T-cell (primary cell): ENCODE data around the gene GRID2. TPM values are rescaled to one million over a fixed set of nuclear protein-coding genes. Genes with fewer than 3 reads are reported as not detected.

Source experiments
- ATAC-seq, 4 experiments: fragments of 200-7000 bp in 3 of 4; fragments of 150-1000 bp in 1 of 4; cut with Tn5 transposase; replicated peaks in 1 of 4; 1 replicate in 3 of 4; 2 replicates in 1 of 4; pipeline ENCODE4 v1.10.0; 2021; ENCODE audit warnings: moderate library complexity in 3 of 4, mild to moderate bottlenecking in 2 of 4, moderate number of reproducible peaks in 1 of 4
- CTCF ChIA-PET, 2 donors: fragments of 300-600 bp; sonication (Branson Sonifier 250); formaldehyde crosslinking; loops; one replicate each; lab custom pipeline; 2022; ENCODE audit warnings: antibody characterized with exemption in 2 of 2; lab: Charles Lee
- POLR2A ChIA-PET, 2 donors: fragments of 300-600 bp; sonication (Branson Sonifier 250); formaldehyde crosslinking; loops; one replicate each; lab custom pipeline; 2022; ENCODE audit warnings: antibody characterized with exemption in 2 of 2; lab: Charles Lee
- DNase-seq, 35 experiments: peaks; one replicate each; pipeline versions ENCODE4 v3.0.0 to v3.0.0-alpha.2; 2013 to 2023
- H3K27ac ChIP-seq: one replicate; pipeline ENCODE4 v1.5.1; 2013; ENCODE audit warnings: low read length
- H3K27me3 ChIP-seq, 2 experiments: replicated peaks in 1 of 2; 1 replicate in 1 of 2; 2 replicates in 1 of 2; pipeline versions ENCODE4 v1.6.1 to v1.7.0; 2013; ENCODE audit warnings: low read length in 1 of 2, mixed read lengths in 1 of 2; ENCODE audit not compliant: control insufficient read depth in 2 of 2, insufficient read depth in 2 of 2; ENCODE audit errors: extremely low read depth in 1 of 2
- H3K36me3 ChIP-seq, 2 donors: 1 replicate in 1 of 2; 2 replicates in 1 of 2; pipeline versions ENCODE4 v1.6.1 to v1.7.0; 2013; ENCODE audit warnings: low read length in 1 of 2; ENCODE audit not compliant: control insufficient read depth in 2 of 2, insufficient read depth in 1 of 2; ENCODE audit errors: extremely low read depth in 1 of 2
- H3K4me1 ChIP-seq, 2 experiments: 1 replicate in 1 of 2; 2 replicates in 1 of 2; pipeline versions ENCODE4 v1.6.1 to v1.7.0; 2013; ENCODE audit warnings: low read length in 2 of 2, mixed read lengths in 1 of 2; ENCODE audit not compliant: insufficient read depth in 2 of 2, control insufficient read depth in 1 of 2; ENCODE audit errors: extremely low read depth in 1 of 2
- H3K4me3 ChIP-seq, 2 donors: 1 replicate in 1 of 2; 2 replicates in 1 of 2; pipeline versions ENCODE4 v1.5.1 to v1.7.0; 2013; ENCODE audit warnings: mild to moderate bottlenecking in 2 of 2, low read length in 1 of 2, moderate library complexity in 1 of 2; ENCODE audit not compliant: control insufficient read depth in 1 of 2; ENCODE audit errors: extremely low read depth in 1 of 2
- H3K9me3 ChIP-seq: 2 replicates; pipeline ENCODE4 v1.7.0; 2013
- H3K27ac Mint-ChIP-seq, 2 donors: one replicate each; pipeline ENCODE4 v1.8.0; 2020 to 2021; ENCODE audit warnings: mild to moderate bottlenecking in 2 of 2, mixed read lengths in 2 of 2
- H3K27me3 Mint-ChIP-seq, 2 donors: one replicate each; pipeline ENCODE4 v1.8.0; 2021 to 2022; ENCODE audit warnings: mixed read lengths in 2 of 2
- H3K36me3 Mint-ChIP-seq: one replicate; pipeline ENCODE4 v1.8.0; 2021; ENCODE audit warnings: mixed read lengths
- H3K4me1 Mint-ChIP-seq, 3 donors: one replicate each; pipeline ENCODE4 v1.8.0; 2020 to 2022; ENCODE audit warnings: mixed read lengths in 3 of 3, mild to moderate bottlenecking in 1 of 3
- H3K4me3 Mint-ChIP-seq, 3 donors: one replicate each; pipeline ENCODE4 v1.8.0; 2020 to 2022; ENCODE audit warnings: mild to moderate bottlenecking in 3 of 3, mixed read lengths in 3 of 3, moderate library complexity in 3 of 3
- H3K9me3 Mint-ChIP-seq, 3 donors: one replicate each; pipeline ENCODE4 v1.8.0; 2020 to 2022; ENCODE audit warnings: mixed read lengths in 3 of 3
- WGBS: methylation state at CpG from one replicate; pipeline ENCODE4 v1.1.5; 2013; ENCODE audit warnings: missing lambda C conversion rate; ENCODE audit not compliant: insufficient coverage; 5-methylcytosine and 5-hydroxymethylcytosine counted together
- total RNA-seq, 35 experiments: library from RNA in 6 of 35; stranded (reverse) in 6 of 35; fragments of 120-200 nt in 1 of 35; gene quantifications; one replicate each; pipeline versions ENCODE4 v1.2.1 to v1.2.4 and lab custom pipeline; 2013 to 2026

The GRID2 gene
- total RNA-seq, 5 donors from 2014 or later (not counting 1 experiment from before 2014, with no cell fraction given), result 0.13 to 0.18 TPM; not detected in 3

- Histone ChIP-seq H3K27me3 (no peaks in the 10 kb centered on the region), H3K9me3 (no peaks in the 10 kb centered on the region), H3K27ac (no peak overlapping the region), H3K4me1 (no peaks in the 10 kb centered on the region), H3K36me3 (no peaks in the 10 kb centered on the region), H3K4me3 (no peak overlapping the region)
- no peaks in the 10 kb centered on the region for H3K27me3 Mint-ChIP-seq
- no CpG with 5 or more reads among the region's 1 CpG for WGBS
- H3K9me3 Mint-ChIP-seq, result peaks cover 6 to 16% (median 9%) of the 10 kb centered on the region in 3 donors
- H3K36me3 Mint-ChIP-seq, result no peaks in the 10 kb centered on the region
- H3K4me1 Mint-ChIP-seq, result no peaks in the 10 kb centered on the region
- no peak for DNase-seq
- POLR2A ChIA-PET, result no interaction called here
- H3K4me3 Mint-ChIP-seq, result no peak overlapping the region
- ATAC-seq, result no peak
- CTCF ChIA-PET, result no interaction called here
- H3K27ac Mint-ChIP-seq, result no peak overlapping the region
Observed at GRCh38 chr4:93317561-93317960, 1013.8 kb downstream of the GRID2 start.

- Mint-ChIP-seq H3K9me3 (peaks cover 6 to 20% (median 9%) of the 10 kb centered on the region in 3 donors), H3K36me3 (no peaks in the 10 kb centered on the region), H3K4me1 (no peaks in the 10 kb centered on the region), H3K27ac (no peak overlapping the region), H3K27me3 (no peaks in the 10 kb centered on the region), H3K4me3 (no peak overlapping the region)
- Histone ChIP-seq H3K36me3 (no peaks in the 10 kb centered on the region), H3K9me3 (no peaks in the 10 kb centered on the region), H3K27ac (no peak overlapping the region), H3K27me3 (no peaks in the 10 kb centered on the region), H3K4me3 (no peak overlapping the region), H3K4me1 (no peaks in the 10 kb centered on the region)
- ATAC-seq (no peak), DNase-seq (no peak)
- no CpG with 5 or more reads among the region's 1 CpG for WGBS
- ChIA-PET POLR2A (no interaction called here), CTCF (no interaction called here)
Observed at GRCh38 chr4:93319041-93319440, 1015.3 kb downstream of the GRID2 start.

DNA sequence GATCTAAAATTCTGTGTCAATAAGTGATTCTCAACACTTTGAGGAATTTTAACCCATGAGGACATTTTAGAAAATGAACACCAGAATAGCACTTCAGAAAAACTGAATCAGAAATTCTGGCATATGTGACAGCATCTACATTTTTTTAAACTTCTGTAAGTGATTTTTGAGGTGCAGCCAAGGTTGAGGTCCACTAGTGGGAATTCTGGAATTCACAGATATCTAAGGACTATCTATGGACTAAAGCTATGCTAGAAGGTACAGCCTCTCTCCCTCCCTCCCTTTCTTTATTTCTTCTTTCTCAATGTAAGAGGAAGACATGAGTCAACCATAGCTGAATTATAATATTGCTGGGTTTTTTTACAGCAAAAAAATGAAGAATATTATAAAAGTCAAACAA, 1016.6 kb downstream of the GRID2 start:
- Histone ChIP-seq H3K4me3 (no peak overlapping the region), H3K9me3 (no peaks in the 10 kb centered on the region), H3K4me1 (no peaks in the 10 kb centered on the region), H3K36me3 (no peaks in the 10 kb centered on the region), H3K27ac (no peak overlapping the region), H3K27me3 (no peaks in the 10 kb centered on the region)
- Mint-ChIP-seq H3K36me3 (no peaks in the 10 kb centered on the region), H3K4me3 (no peak overlapping the region), H3K27me3 (no peaks in the 10 kb centered on the region), H3K9me3 (peaks cover 6 to 27% (median 10%) of the 10 kb centered on the region in 3 donors), H3K27ac (no peak overlapping the region), H3K4me1 (no peaks in the 10 kb centered on the region)
- CTCF ChIA-PET, result no interaction called here
- POLR2A ChIA-PET, result no interaction called here
- DNase-seq, result no peak
- ATAC-seq, result no peak

DNA sequence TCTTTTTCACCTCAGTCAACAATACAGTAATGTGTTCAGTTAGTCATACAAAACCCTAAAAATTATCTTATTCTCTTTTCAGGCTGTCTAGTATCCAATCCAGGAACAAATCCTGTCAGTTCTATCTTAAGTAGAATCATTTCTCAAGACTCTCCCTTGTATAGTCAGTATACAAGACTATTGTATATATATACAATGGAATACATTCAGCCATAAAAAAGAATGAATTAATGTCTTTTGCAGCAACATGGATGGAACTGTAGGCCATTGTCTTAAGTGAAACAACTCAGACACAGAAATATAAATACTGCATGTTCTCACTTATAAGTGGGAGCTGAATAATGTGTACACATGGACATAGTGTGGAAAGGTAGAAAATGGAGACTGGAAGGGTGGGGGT, 1023.6 kb downstream of the GRID2 start:
- H3K9me3 Mint-ChIP-seq, result peaks cover 8 to 14% (median 11%) of the 10 kb centered on the region in 3 donors
- ChIA-PET POLR2A (no interaction called here), CTCF (no interaction called here)
- H3K4me1 ChIP-seq, result no peaks in the 10 kb centered on the region
- no peak for DNase-seq
- no peak overlapping the region for H3K4me3 Mint-ChIP-seq
- no peaks in the 10 kb centered on the region for H3K27me3 Mint-ChIP-seq
- no peaks in the 10 kb centered on the region for H3K36me3 ChIP-seq
- no peaks in the 10 kb centered on the region for H3K9me3 ChIP-seq
- H3K27ac ChIP-seq, result no peak overlapping the region
- H3K27ac Mint-ChIP-seq, result no peak overlapping the region
- H3K27me3 ChIP-seq, result no peaks in the 10 kb centered on the region
- ATAC-seq, result no peak
- H3K36me3 Mint-ChIP-seq, result no peaks in the 10 kb centered on the region
- H3K4me1 Mint-ChIP-seq, result no peaks in the 10 kb centered on the region
- H3K4me3 ChIP-seq, result no peak overlapping the region

DNA sequence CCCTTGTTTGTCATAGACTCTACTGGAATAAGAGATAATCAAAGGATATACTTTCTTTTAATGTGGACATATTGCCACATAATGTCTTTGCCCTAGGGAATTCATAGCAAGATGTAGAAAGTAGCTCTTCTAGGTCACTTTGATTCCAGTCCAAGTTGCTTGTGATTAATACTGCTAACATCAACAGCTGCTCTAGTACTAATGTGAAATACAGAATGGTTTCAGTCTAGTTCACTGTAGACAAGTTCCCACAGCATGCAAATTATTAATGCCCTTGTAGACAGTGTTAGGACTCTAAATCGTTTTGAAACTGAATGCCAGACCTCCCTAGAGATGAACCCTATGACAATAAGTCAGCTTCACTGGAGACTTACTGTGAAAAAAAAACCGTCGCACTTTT, 1030.2 kb downstream of the GRID2 start:
- peaks cover 4 to 6% (median 4%) of the 10 kb centered on the region in 3 donors for H3K9me3 Mint-ChIP-seq
- no peak for DNase-seq
- WGBS, result no CpG with 5 or more reads among the region's 3 CpGs

DNA sequence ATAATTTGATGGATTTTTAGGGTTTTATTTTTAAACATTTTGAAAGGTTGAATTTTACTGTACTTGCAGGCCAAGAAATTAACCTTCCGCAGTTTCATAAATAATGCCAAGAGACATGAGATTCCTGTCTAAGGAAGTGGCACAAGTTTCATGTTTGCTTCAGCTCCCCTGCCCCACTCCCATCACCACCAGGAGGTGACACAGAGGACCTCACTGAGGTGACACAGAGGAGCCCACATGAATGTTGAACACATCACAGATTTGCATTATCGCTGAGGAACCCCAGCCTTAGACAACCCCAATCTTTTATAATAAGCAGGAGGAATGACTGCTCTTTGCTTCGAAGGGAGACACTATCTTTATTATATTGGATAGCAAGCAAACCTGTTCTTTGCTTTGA, 1033.4 kb downstream of the GRID2 start:
- DNase-seq (no peak), ATAC-seq (no peak)
- Histone ChIP-seq H3K4me1 (no peaks in the 10 kb centered on the region), H3K27me3 (no peaks in the 10 kb centered on the region), H3K4me3 (no peak overlapping the region), H3K36me3 (no peaks in the 10 kb centered on the region), H3K27ac (no peak overlapping the region), H3K9me3 (no peaks in the 10 kb centered on the region)
- H3K9me3 Mint-ChIP-seq, result peaks cover 5 to 12% (median 8%) of the 10 kb centered on the region in 3 donors
- H3K4me3 Mint-ChIP-seq, result no peak overlapping the region
- no peaks in the 10 kb centered on the region for H3K36me3 Mint-ChIP-seq
- no peaks in the 10 kb centered on the region for H3K4me1 Mint-ChIP-seq
- no peak overlapping the region for H3K27ac Mint-ChIP-seq
- no CpG with 5 or more reads among the region's 3 CpGs for WGBS
- ChIA-PET POLR2A (no interaction called here), CTCF (no interaction called here)
- H3K27me3 Mint-ChIP-seq, result no peaks in the 10 kb centered on the region

More for the DNA sequence above, 1030.2 kb downstream of the GRID2 start:
- Mint-ChIP-seq H3K27me3 (no peaks in the 10 kb centered on the region), H3K4me1 (no peaks in the 10 kb centered on the region), H3K4me3 (no peak overlapping the region), H3K36me3 (no peaks in the 10 kb centered on the region), H3K27ac (no peak overlapping the region)
- POLR2A ChIA-PET, result no interaction called here
- CTCF ChIA-PET, result no interaction called here
- Histone ChIP-seq H3K9me3 (no peaks in the 10 kb centered on the region), H3K4me3 (no peak overlapping the region), H3K4me1 (no peaks in the 10 kb centered on the region), H3K36me3 (no peaks in the 10 kb centered on the region), H3K27ac (no peak overlapping the region), H3K27me3 (no peaks in the 10 kb centered on the region)
- no peak for ATAC-seq

DNA sequence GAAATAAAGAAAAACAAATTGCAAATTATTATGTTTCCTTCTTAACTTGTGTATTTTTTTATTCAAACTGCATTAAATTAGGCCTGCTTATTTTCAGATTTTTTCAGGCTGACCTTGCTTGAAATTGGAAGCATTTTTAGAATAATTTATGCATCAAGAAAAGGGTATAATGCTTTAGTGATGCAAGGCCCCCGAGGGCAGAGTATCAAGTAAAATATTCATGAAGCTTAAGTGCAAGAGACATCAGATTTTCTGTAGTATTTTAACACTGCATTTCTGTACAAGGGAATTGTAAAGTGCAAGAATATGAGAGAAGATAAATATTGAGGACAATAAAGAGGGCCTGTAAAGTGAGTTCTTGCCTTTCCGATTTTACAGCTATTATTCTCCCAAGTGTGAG, 1039.0 kb downstream of the GRID2 start:
- Mint-ChIP-seq H3K27me3 (no peaks in the 10 kb centered on the region), H3K9me3 (peaks cover 9 to 14% (median 9%) of the 10 kb centered on the region in 3 donors), H3K27ac (no peak overlapping the region), H3K36me3 (no peaks in the 10 kb centered on the region), H3K4me1 (no peaks in the 10 kb centered on the region), H3K4me3 (no peak overlapping the region)
- Histone ChIP-seq H3K27me3 (no peaks in the 10 kb centered on the region), H3K4me1 (no peaks in the 10 kb centered on the region), H3K9me3 (no peaks in the 10 kb centered on the region), H3K4me3 (no peak overlapping the region), H3K27ac (no peak overlapping the region), H3K36me3 (no peaks in the 10 kb centered on the region)
- CTCF ChIA-PET, result no interaction called here
- DNase-seq (no peak), ATAC-seq (no peak)
- POLR2A ChIA-PET, result no interaction called here
- WGBS, result 67% methylated on average over 1 of the region's 2 CpGs
